Small intestine (tissue), 7 donors: ENCODE results near the gene HIBCH. TPM values are rescaled to one million over a fixed set of nuclear protein-coding genes. Genes with fewer than 3 reads are reported as not detected.
"Not testable (repeated sequence)": the region's sequence is repeated elsewhere in the genome, so short reads cannot be mapped to it uniquely, and the experiment has no call there.

Experiments
- DNase-seq, 2 donors: peaks; one replicate each; pipeline versions ENCODE4 v3.0.0 to v3.0.0-alpha.2; 2013
- FAIRE-seq: peaks from 2 replicates; lab custom pipeline; 2012; peaks lifted over from hg19 to GRCh38; lab: Jason Lieb, UNC
- H3K27ac ChIP-seq, 3 donors: one replicate each; pipeline ENCODE4 v1.5.1; 2013; ENCODE audit warnings: low read length in 2 of 3, mild to moderate bottlenecking in 2 of 3, control low read depth in 1 of 3, inconsistent platforms in 1 of 3, low read depth in 1 of 3, moderate library complexity in 1 of 3
- H3K27me3 ChIP-seq, 3 donors: one replicate each; pipeline ENCODE4 v1.6.1; 2013; ENCODE audit warnings: low read length in 3 of 3, inconsistent platforms in 1 of 3; ENCODE audit not compliant: control insufficient read depth in 3 of 3, insufficient read depth in 3 of 3
- H3K36me3 ChIP-seq, 3 donors: one replicate each; pipeline ENCODE4 v1.6.1; 2013; ENCODE audit warnings: low read length in 3 of 3, inconsistent platforms in 1 of 3, low read depth in 1 of 3, mild to moderate bottlenecking in 1 of 3, moderate library complexity in 1 of 3; ENCODE audit not compliant: control insufficient read depth in 3 of 3, insufficient read depth in 2 of 3
- H3K4me1 ChIP-seq, 3 donors: one replicate each; pipeline ENCODE4 v1.6.1; 2013; ENCODE audit warnings: low read length in 2 of 3, inconsistent platforms in 1 of 3, low read depth in 1 of 3, mild to moderate bottlenecking in 1 of 3, moderate library complexity in 1 of 3; ENCODE audit not compliant: control insufficient read depth in 3 of 3, insufficient read depth in 2 of 3
- H3K4me3 ChIP-seq, 3 donors: one replicate each; pipeline ENCODE4 v1.5.1; 2013; ENCODE audit warnings: low read length in 3 of 3, control low read depth in 1 of 3, inconsistent platforms in 1 of 3, low read depth in 1 of 3, mild to moderate bottlenecking in 1 of 3, moderate library complexity in 1 of 3
- H3K9me3 ChIP-seq, 2 donors: one replicate each; pipeline ENCODE4 v1.6.1; 2013; ENCODE audit warnings: low read depth in 1 of 2, low read length in 1 of 2; ENCODE audit not compliant: control insufficient read depth in 2 of 2, insufficient read depth in 1 of 2
- WGBS, 3 donors: extraction: QIAGEN DNeasy Blood & Tissue Kit; methylation state at CpG; one replicate each; pipeline ENCODE4 v1.1.7; 2013; 5-methylcytosine and 5-hydroxymethylcytosine counted together
- polyA plus RNA-seq, 4 donors: library from polyadenylated mRNA; stranded (reverse) in 3 of 4; unstranded in 1 of 4; fragments of 200-250 nt in 3 of 4; fragments of 120-200 nt in 1 of 4; gene quantifications; one replicate each; pipeline versions ENCODE4 v1.2.1 to v1.2.3, GENCODE V29; 2013
- donor health status: healthy with polysubstance abuse.
- donor health status: control.
- donor health status: control.
- donor health status: Bipolar disorder and iron deficiency.
- donor health status: healthy.

The HIBCH gene
- polyA plus RNA-seq, 4 donors = 27.0 to 48.6 (median 37.0) TPM

DNA sequence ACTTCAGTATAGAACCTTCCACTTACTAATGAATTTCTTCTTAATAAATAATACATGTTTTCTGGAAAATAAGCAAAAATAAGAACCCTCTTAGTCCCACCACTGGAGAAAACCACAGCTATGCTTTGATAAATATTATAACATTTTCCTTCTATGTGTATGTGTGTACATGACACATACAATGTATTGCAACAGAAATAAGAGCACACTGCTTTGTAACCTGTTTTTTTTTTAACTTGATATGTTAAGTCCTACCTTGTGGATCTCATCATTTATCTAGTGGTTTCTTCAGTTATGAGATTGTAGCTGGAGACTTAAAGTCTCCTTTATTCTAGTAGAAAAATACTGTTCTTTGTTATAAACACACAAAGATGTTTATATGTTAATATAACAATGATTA, 40.9 kb upstream of the HIBCH start:
- Histone ChIP-seq H3K36me3 (peaks cover 0 to 2% (median 2%) of the 10 kb centered on the region in 3 donors), H3K27ac (no peak overlapping the region), H3K27me3 (no peaks in the 10 kb centered on the region), H3K4me3 (no peak overlapping the region), H3K4me1 (peaks cover 0 to 14% (median 5%) of the 10 kb centered on the region in 3 donors), H3K9me3 (no peaks in the 10 kb centered on the region)
- no peak for DNase-seq
- no peak for FAIRE-seq

GRCh38 chr2:190358655-190359448, 39.2 kb upstream of the HIBCH start:
- Histone ChIP-seq H3K27ac (peak overlapping the region in 2 of 3 donors; percentile 3 to 24), H3K4me1 (peaks cover 4 to 24% (median 8%) of the 10 kb centered on the region in 3 donors)
- FAIRE-seq, H3K27me3 ChIP-seq, H3K4me3 ChIP-seq, H3K36me3 ChIP-seq, H3K9me3 ChIP-seq, DNase-seq: not testable (repeated sequence)
- 78 to 84% (median 80%) methylated on average over 8 of the region's 8 CpGs for WGBS, 3 donors

DNA sequence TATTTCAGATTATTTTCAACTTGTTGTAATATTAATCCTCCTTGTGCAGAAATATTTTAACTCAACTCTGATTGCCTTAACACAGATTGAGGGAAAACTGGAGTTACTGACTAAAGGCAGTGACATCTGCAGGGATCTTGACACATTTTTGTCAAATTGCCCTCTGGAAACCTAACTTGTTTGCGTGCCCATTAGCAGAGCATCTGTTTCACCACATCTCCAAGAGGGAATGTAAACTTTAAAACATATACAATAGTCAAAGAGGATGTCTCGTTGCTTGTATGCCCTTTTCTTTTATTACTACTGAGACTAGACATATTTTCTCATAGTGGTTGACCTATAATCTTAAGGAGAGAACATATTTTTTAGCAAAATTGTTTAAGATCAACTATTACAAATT, 38.0 kb upstream of the HIBCH start:
- Histone ChIP-seq H3K36me3 (peaks cover 0 to 2% (median 1%) of the 10 kb centered on the region in 3 donors), H3K4me1 (peaks cover 4 to 36% (median 13%) of the 10 kb centered on the region in 3 donors)
- whole genome bisulfite sequencing, 3 donors = 50 to 73% (median 66%) methylated on average over 2 of the region's 2 CpGs

GRCh38 chr2:190355968-190356644, 36.5 kb upstream of the HIBCH start:
- Histone ChIP-seq H3K4me1 (peaks cover 13 to 41% (median 14%) of the 10 kb centered on the region in 3 donors), H3K9me3 (no peaks in the 10 kb centered on the region), H3K36me3 (peaks cover 0 to 1% (median 0%) of the 10 kb centered on the region in 3 donors), H3K27ac (peak overlapping the region; percentile 37 to 83 (median 62)), H3K4me3 (no peak overlapping the region), H3K27me3 (no peaks in the 10 kb centered on the region)
- 23 to 50% (median 37%) methylated on average over 6 of the region's 6 CpGs for whole genome bisulfite sequencing, 3 donors
- no peak for FAIRE-seq
- DNase-seq = peak; percentile 67 to 83

More for the DNA sequence above, 38.0 kb upstream of the HIBCH start:
- H3K4me3 ChIP-seq = no peak overlapping the region
- H3K27me3 ChIP-seq = no peaks in the 10 kb centered on the region
- H3K9me3 ChIP-seq = no peaks in the 10 kb centered on the region
- no peak overlapping the region for H3K27ac ChIP-seq
- no peak for DNase-seq
- no peak for FAIRE-seq

- FAIRE-seq (no peak), DNase-seq (peak; percentile 28 to 60)
- peak overlapping the region in 2 of 3 donors; percentile 3 to 14 for H3K27ac ChIP-seq
- 35 to 54% (median 51%) methylated on average over 12 of the region's 12 CpGs for WGBS, 3 donors
- no peak overlapping the region for H3K4me3 ChIP-seq
- H3K9me3 ChIP-seq = no peaks in the 10 kb centered on the region
- peaks cover 13 to 41% (median 14%) of the 10 kb centered on the region in 3 donors for H3K4me1 ChIP-seq
- no peaks in the 10 kb centered on the region for H3K27me3 ChIP-seq
- H3K36me3 ChIP-seq = peaks cover 0 to 1% (median 1%) of the 10 kb centered on the region in 3 donors
Observed at GRCh38 chr2:190354003-190354690, 34.5 kb upstream of the HIBCH start.

DNA sequence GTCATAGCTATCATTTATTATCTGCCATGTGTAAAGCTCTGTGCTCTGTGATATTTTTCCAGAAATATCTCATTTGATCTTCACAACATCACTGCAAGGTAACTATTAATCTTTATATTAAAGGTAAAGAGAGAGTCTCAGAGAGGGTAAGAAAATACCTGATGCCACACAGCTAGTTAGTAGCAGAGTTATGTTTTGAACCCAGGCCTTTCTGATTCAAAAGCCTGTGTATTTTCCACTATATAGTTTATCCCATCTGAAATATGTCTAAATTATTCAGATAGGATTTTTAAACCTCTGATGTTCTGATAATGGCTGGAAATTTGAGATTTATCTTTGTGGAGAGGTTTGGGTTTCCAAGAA, 33.9 kb upstream of the HIBCH start:
- H3K27me3 ChIP-seq = no peaks in the 10 kb centered on the region
- no peak for FAIRE-seq
- H3K9me3 ChIP-seq = no peaks in the 10 kb centered on the region
- H3K4me1 ChIP-seq = peaks cover 12 to 41% (median 13%) of the 10 kb centered on the region in 3 donors
- H3K36me3 ChIP-seq = peaks cover 0 to 6% (median 1%) of the 10 kb centered on the region in 3 donors
- no peak for DNase-seq
- H3K27ac ChIP-seq = peak overlapping the region in 1 of 3 donors; percentile 73
- H3K4me3 ChIP-seq = no peak overlapping the region

DNA sequence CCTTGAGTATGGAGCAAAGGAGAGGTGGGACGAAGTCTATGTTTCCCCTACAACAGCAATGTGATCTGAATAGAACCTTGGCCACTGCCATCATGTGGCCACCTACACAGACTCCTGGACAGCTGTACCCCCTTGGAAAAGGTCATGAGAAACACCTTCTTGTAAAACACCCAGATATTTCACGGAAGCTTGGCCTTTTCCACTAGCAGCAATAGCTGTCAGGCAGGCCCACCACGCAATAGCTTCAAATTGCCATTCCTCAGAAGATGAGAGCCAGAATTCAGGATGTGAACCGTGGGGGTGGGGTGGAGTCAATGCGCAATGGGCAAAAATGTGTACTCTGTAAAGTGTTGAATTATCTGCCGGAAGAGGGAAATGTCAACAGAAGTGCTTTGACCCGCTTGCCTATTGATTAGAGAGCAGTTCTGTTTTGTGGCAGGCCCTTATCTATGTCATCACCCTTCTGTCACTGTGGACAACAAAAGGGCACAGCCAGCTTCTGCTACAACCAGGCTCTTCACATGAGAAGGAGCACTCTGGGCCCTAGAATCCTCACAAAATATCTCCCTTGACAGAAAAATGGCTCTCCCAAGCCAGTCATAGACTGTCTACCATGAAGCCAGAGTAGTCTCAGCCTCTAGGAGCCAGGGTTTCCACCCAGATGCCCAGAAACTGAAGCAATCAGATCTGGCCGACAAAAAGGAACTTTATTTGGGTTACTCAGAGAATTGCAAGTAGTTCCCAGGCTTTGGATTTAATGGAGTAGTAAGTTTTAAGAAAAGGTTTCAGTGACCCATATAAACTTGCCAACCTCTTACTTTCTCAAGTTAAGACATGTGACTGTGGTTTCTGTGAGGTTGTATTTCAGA, 33.3 kb upstream of the HIBCH start:
- Histone ChIP-seq H3K9me3 (no peaks in the 10 kb centered on the region), H3K4me1 (peaks cover 12 to 41% (median 13%) of the 10 kb centered on the region in 3 donors), H3K27me3 (no peaks in the 10 kb centered on the region), H3K27ac (peak overlapping the region in 2 of 3 donors; percentile 17 to 73), H3K4me3 (no peak overlapping the region), H3K36me3 (peaks cover 0 to 6% (median 1%) of the 10 kb centered on the region in 3 donors)
- DNase-seq (peak; percentile 48 to 52), FAIRE-seq (no peak)
- 55 to 65% (median 58%) methylated on average over 8 of the region's 8 CpGs for WGBS, 3 donors
